Esophagus squamous epithelium (tissue), 5 donors: ENCODE measurements around the gene HDDC2. TPM values are rescaled to one million over a fixed set of nuclear protein-coding genes. Genes with fewer than 3 reads are reported as not detected.
A peak's percentile ranks its signal among the peaks of the same experiment; 100 is the strongest.

Experiments
- DNase-seq: peaks from one replicate; lab custom pipeline; 2025; lab: John Stamatoyannopoulos, UW
- H3K27ac ChIP-seq, 4 donors: fragments of 200-600 bp; sonication (generic); one replicate each; pipeline ENCODE4 v1.5.1; 2016 to 2019; ENCODE audit warnings: mild to moderate bottlenecking in 1 of 4
- H3K27me3 ChIP-seq, 4 donors: fragments of 200-600 bp; sonication (generic); 1 replicate in 3 of 4; 2 replicates in 1 of 4; pipeline versions ENCODE4 v1.5.1 to v1.6.0; 2017 to 2021; ENCODE audit warnings: antibody characterized with exemption in 1 of 4
- H3K36me3 ChIP-seq, 3 donors: fragments of 200-600 bp; sonication (generic); one replicate each; pipeline ENCODE4 v1.5.1; 2016 to 2019
- H3K4me1 ChIP-seq, 3 donors: fragments of 200-600 bp; sonication (generic); one replicate each; pipeline ENCODE4 v1.5.1; 2017 to 2019
- H3K4me3 ChIP-seq, 4 donors: fragments of 200-600 bp; sonication (generic); 1 replicate in 3 of 4; 2 replicates in 1 of 4; pipeline ENCODE4 v1.5.1; 2016 to 2019; ENCODE audit warnings: mild to moderate bottlenecking in 2 of 4, moderate library complexity in 1 of 4
- H3K9me3 ChIP-seq, 3 donors: fragments of 200-600 bp; sonication (generic); one replicate each; pipeline ENCODE4 v1.5.1; 2016 to 2019
- CTCF ChIP-seq, 6 experiments: fragments of 450-650 bp in 4 of 6; fragments of 200-600 bp in 2 of 6; sonication (generic) in 2 of 6; IDR thresholded peaks; one replicate each; pipeline ENCODE4 v1.5.1; 2016 to 2019; ENCODE audit warnings: antibody characterized with exemption in 6 of 6, mild to moderate bottlenecking in 4 of 6, moderate library complexity in 4 of 6
- POLR2A ChIP-seq, 4 donors: fragments of 450-650 bp; IDR thresholded peaks; one replicate each; pipeline ENCODE4 v1.6.1; 2017; ENCODE audit warnings: antibody characterized with exemption in 4 of 4, mild to moderate bottlenecking in 4 of 4, moderate library complexity in 3 of 4
- WGBS, 2 donors: methylation state at CpG; one replicate each; pipeline ENCODE4 v1.1.5; 2018; 5-methylcytosine and 5-hydroxymethylcytosine counted together
- intact Hi-C: fragments of 100-400 bp; cut with DNase I; formaldehyde crosslinking; loops from one replicate; pipeline ENCODE4 v1.15.0; 2022
- total RNA-seq, 4 donors: library from RNA; depleted of rRNA; stranded (reverse); fragments of >200 nt; gene quantifications; one replicate each; pipeline ENCODE4 v1.1.0, GENCODE V29; 2016
- donor health status: DM: yes; HTN: yes; CAD: no.

Gene HDDC2
- total RNA-seq, 4 donors from 2014 or later: 49.2 to 84.7 (median 53.3) TPM

- TF ChIP-seq POLR2A (IDR thresholded peaks at IDR 0.05): no peak
- no peak for TF ChIP-seq CTCF (IDR thresholded peaks at IDR 0.05)
- H3K9me3 ChIP-seq: no peaks in the 10 kb centered on the region
- no peaks in the 10 kb centered on the region for H3K27me3 ChIP-seq
- H3K4me3 ChIP-seq: no peak overlapping the region
- H3K4me1 ChIP-seq: peaks cover 0 to 36% (median 4%) of the 10 kb centered on the region in 3 donors
- intact Hi-C loops: no loop called here
- H3K27ac ChIP-seq: no peak overlapping the region
- DNase-seq: no peak
- 66 to 68% methylated on average over 6 of the region's 6 CpGs for WGBS, 2 donors
- no peaks in the 10 kb centered on the region for H3K36me3 ChIP-seq
These were observed 6.3 kb upstream of the HDDC2 start for GRCh38 chr6:125307964-125308615.

GRCh38 chr6:125307150-125307838 is 5.5 kb upstream of the HDDC2 start:
- H3K27ac ChIP-seq: no peak overlapping the region
- H3K36me3 ChIP-seq: no peaks in the 10 kb centered on the region
- no peaks in the 10 kb centered on the region for H3K9me3 ChIP-seq
- intact Hi-C loops: no loop called here
- peaks cover 0 to 43% (median 6%) of the 10 kb centered on the region in 3 donors for H3K4me1 ChIP-seq
- H3K27me3 ChIP-seq: no peaks in the 10 kb centered on the region
- H3K4me3 ChIP-seq: no peak overlapping the region
- 56 to 73% methylated on average over 6 of the region's 6 CpGs for WGBS, 2 donors
- DNase-seq: no peak
- TF ChIP-seq POLR2A (IDR thresholded peaks at IDR 0.05) (no peak), CTCF (IDR thresholded peaks at IDR 0.05) (no peak)

GRCh38 chr6:125306756-125307149 is 5.0 kb upstream of the HDDC2 start:
- DNase-seq: no peak
- intact Hi-C loops: no loop called here
- peaks cover 0 to 49% (median 6%) of the 10 kb centered on the region in 3 donors for H3K4me1 ChIP-seq
- H3K9me3 ChIP-seq: no peaks in the 10 kb centered on the region
- no peak overlapping the region for H3K4me3 ChIP-seq
- no peaks in the 10 kb centered on the region for H3K36me3 ChIP-seq
- no peak for TF ChIP-seq CTCF (IDR thresholded peaks at IDR 0.05)
- TF ChIP-seq POLR2A (IDR thresholded peaks at IDR 0.05): no peak
- 76 to 78% methylated on average over 3 of the region's 3 CpGs for WGBS, 2 donors
- H3K27ac ChIP-seq: no peak overlapping the region
- H3K27me3 ChIP-seq: no peaks in the 10 kb centered on the region

GRCh38 chr6:125304970-125305660 is 3.3 kb upstream of the HDDC2 start:
- no peak for DNase-seq
- H3K27me3 ChIP-seq: no peaks in the 10 kb centered on the region
- H3K9me3 ChIP-seq: no peaks in the 10 kb centered on the region
- H3K36me3 ChIP-seq: peaks cover 0 to 2% (median 0%) of the 10 kb centered on the region in 3 donors
- 87 to 91% methylated on average over 3 of the region's 3 CpGs for WGBS, 2 donors
- intact Hi-C loops: no loop called here
- TF ChIP-seq POLR2A (IDR thresholded peaks at IDR 0.05) (no peak), CTCF (IDR thresholded peaks at IDR 0.05) (no peak)
- peaks cover 5 to 56% (median 11%) of the 10 kb centered on the region in 3 donors for H3K4me1 ChIP-seq
- no peak overlapping the region for H3K27ac ChIP-seq
- no peak overlapping the region for H3K4me3 ChIP-seq

- Histone ChIP-seq H3K27ac (peak overlapping the region in 3 of 4 donors; percentile 53 to 91 (median 87)), H3K9me3 (no peaks in the 10 kb centered on the region), H3K4me1 (peaks cover 11 to 71% (median 19%) of the 10 kb centered on the region in 3 donors), H3K4me3 (no peak overlapping the region), H3K27me3 (no peaks in the 10 kb centered on the region), H3K36me3 (peaks cover 0 to 18% (median 0%) of the 10 kb centered on the region in 3 donors)
- intact Hi-C loops: no loop called here
- DNase-seq: no peak
- WGBS, 2 donors: 50 to 67% methylated on average over 1 of the region's 1 CpG
- TF ChIP-seq CTCF (IDR thresholded peaks at IDR 0.05): no peak
- no peak for TF ChIP-seq POLR2A (IDR thresholded peaks at IDR 0.05)
These were observed 1.7 kb upstream of the HDDC2 start for GRCh38 chr6:125303512-125303854.
